GM21367 (cell line): ENCODE results near the gene MGMT.

ENCODE experiments used
- ATAC-seq: cut with Tn5 transposase; IDR thresholded peaks from one replicate; pipeline ENCODE4 v1.9.1; 2021; ENCODE audit not compliant: unreplicated experiment

The MGMT gene

DNA sequence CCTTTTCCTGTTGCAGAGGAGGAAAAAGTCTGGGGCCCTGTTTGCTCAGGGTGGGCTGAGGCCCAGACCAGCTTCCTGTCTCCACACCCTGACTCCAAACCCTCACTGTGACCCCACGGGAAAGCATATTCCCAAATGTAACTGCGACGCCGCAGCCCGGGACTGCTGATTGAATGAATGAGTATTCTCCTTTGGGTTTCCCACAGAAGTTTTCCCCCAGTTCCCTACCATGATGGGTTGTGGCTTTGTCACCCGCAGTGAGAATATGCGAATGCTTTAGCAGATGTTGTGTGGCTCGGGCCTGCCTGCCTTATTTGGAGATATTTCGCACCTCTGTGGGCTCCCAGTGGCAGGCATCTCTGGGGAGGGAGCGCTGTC lies 50.6 kb downstream of the MGMT start:
- ATAC-seq = no peak

DNA sequence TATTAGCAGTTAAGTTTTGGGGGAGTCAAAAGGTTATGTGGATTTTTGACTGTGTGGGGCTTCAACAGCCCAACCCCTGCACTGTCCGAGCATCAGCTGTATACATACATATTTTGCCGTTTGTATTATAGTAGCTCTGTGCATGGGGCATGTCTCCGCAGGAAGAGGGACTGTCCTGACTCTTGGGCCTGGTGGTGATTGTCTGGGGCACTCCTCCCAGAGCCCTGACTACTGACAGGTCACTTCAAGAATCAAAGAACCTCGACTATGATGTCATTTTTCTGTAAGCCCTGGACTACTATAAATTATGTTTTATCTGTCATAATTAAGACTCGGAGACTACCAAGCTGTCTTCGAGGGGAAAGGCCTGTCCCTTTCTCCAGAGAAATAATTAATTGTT lies 51.8 kb downstream of the MGMT start:
- no peak for ATAC-seq

- ATAC-seq = no peak
These were observed 53.5 kb downstream of the MGMT start for GRCh38 chr10:129520440-129521080.

GRCh38 chr10:129521161-129522025 lies 54.4 kb downstream of the MGMT start:
- ATAC-seq = no peak

DNA sequence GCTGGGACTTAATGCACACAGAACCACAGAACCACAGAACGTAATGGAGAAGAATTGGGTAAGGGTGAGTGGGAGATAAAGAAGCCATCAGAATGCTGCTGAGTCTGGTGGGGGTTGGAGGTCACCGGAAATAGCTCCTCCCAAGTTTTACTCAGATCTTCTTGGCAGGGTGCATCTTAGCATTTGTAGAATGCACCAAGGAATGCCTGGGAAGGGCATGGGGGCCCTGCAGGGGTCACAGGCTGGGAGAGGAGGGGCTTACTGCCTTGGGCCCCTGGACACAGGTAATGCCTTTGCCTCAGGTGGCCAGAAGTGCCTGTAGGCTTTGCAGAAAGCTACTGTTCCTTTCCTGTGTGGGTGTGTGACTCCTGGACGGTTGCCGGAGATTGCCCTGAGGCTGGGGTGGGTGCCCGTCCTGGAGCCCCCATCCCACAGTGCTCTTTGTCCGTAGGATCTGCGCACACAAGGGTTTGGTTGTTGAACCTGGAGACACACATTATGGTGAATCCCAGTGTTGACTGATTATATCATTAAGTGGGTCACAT lies 55.1 kb downstream of the MGMT start:
- no peak for ATAC-seq

GRCh38 chr10:129523031-129523722 lies 56.1 kb downstream of the MGMT start:
- no peak for ATAC-seq

DNA sequence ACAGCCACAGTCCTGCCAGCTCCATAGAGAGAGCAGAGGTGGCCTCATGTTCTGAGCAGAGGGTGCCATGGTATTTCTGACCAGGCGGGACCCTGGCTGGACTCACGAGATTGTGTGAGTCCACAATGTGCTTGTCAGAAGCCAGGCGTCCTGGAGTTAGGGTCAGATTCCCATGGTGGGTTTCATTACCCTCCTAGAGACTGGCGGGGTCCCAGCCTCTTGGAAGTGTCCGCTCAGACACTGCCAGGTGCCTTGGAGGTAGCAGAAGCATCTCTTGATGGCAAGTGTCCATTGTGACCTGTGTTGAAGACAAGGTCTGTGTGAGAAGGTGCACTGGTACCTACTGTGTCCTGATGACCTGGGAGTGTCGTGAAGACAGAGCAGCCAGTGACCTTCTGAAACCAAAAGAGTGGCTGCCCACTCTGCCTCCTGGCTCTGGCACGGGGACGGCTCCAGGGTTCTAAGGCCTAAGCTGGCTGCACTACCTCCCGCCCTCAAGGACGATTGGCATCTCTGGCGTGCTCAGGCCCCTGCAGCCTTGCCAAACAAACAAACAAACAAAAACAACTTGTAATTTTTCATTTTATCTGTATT lies 56.8 kb downstream of the MGMT start:
- no peak for ATAC-seq

DNA sequence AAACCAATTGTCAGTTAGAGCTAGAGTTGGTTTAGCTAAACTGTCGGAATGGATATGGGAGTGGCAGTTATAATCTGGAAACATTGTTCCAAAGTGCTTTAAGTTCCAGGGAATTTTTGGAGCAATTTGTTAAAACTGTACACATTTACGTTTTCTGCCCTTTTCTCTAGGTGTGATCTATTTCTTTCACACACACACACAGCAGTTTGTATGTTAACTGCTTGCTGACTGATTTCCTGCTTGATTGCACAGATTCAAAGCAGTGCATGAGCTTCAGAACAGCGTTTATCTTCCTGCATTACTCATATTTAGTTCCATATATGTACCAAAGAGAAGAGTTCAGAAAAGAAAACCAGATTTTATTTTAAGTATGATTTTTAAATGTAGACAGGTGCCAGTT lies 57.9 kb downstream of the MGMT start:
- no peak for ATAC-seq

DNA sequence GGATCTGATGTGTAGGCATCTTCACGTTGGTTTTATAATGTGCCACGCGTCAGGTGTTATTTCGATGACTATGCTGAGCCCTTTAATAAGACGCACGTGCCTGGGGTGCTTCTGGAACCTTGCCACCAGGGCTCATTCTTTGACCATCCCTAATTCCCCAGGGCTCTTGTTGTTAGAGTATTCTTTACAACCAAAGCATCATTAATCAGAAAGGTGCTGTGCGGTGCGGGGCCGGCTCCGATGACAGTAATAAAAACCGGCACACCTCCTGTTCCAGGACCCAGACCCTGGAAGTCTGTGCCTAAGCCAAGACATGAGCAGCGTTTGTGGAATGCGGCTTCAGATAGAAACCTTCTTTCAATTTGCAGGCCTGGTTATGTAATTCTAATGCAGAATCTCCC lies 58.4 kb downstream of the MGMT start:
- no peak for ATAC-seq

DNA sequence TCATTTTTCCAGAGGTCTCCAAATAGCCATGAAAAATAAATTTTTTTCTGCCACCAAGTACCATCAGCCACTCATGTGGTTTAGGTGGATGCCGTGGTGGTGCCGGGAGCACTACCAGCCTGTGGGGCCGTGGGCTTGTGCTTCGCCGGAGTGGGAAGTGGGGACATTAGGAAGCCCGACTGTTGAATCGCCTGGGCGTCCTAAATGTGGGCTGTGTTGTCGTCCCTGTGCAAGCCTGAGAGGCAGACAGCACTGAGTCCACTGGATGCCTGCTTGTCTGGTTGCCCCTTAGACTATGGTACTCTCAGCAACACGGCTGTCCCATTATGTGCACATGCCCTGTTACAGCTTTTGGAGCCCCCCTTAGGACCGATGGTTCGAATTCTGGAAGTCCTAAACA lies 59.9 kb downstream of the MGMT start:
- ATAC-seq = no peak

GRCh38 chr10:129528376-129528978 lies 61.4 kb downstream of the MGMT start:
- ATAC-seq = no peak

DNA sequence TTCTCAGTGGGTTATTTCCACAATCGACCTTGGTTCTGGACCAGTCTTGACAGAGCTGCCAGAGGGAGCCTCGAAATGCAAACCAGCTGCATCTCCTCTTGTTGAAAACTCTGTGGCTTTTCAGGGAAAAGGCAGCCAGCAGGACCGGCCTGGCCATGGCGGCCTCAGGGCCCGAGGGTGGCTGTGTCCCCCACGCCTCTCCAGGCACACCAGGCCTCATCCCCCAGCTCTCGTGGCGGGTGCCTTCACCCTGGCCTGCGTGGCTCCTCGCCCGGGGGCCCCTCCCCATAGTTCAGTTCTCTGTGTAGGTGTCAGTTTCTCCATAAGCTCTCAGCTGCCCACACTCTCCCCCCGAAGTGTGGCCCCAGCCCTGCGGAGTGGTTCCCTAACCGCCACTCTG lies 63.5 kb downstream of the MGMT start:
- ATAC-seq = no peak

DNA sequence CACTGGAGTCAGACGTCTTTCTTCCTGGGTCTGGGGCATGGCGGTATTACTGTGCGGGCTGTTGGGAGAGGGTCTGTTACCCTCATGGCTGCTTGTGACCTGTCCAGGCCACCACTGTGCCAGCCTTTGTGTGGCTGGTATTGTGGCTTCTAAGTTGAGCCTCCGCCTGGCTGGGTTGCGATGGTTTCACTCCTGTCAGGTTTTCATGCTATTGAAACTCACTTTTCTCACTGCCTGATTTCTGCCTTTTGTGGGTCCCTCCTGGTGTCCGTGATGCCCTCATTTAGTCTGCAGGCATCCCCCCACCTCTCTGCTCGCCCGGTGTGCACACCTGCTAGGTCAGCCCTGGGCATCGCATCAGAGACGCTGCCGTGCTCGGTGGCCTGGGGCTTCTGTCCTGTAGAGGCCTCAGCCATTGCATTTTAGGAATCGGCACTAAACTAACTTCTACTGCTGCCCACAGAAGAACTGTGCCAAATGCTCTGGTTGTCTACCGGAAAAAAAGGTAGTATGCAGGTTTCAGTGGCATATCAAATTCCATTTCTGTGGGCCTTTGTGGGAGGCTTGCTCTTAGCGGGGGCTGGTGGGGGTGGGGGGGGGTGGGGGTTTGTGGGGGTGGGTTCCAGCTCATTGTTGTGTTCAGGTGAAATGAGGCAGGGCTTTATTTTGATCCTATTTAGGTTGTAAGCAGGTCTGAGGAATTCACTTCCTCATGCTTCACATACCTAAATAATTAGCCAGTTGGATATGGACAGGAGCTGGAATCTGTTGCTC lies 64.3 kb downstream of the MGMT start:
- no peak for ATAC-seq

DNA sequence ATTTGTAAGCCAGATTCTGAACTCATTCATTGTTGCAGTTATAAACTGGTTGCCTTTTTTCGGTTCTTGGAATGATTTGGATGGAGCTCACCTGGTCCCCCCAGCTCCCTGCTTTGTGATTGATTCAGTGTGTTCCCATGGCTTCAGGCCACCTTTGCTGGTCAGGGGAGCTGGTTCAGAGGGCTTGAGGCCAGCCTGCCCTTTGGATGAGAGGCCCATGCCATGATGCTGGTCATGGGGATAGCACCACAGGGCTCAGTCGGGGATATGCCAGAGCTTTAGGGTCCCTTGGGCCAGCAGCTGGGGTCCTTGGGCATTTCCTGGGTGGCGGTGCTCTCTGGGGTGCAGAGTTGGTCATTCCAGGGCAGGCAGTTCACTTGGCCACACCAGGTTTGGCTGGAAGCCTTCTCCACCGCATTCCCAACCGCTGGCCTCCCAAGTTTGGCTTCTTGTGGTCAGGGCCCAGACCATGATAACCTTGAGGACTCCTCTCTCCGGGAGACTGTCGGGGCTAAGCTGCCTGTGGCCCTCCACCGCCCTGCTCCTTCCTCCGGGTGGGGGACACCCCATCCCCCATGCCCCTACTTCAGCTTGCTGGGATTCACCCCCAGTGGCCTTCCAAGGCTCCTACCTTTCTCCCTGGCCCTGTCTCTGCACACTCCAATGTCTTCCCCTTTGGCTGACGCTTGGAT lies 65.1 kb downstream of the MGMT start:
- ATAC-seq = no peak

- ATAC-seq = no peak
These were observed 65.8 kb downstream of the MGMT start for GRCh38 chr10:129532838-129533237.

GRCh38 chr10:129533281-129533680 lies 66.2 kb downstream of the MGMT start:
- no peak for ATAC-seq

DNA sequence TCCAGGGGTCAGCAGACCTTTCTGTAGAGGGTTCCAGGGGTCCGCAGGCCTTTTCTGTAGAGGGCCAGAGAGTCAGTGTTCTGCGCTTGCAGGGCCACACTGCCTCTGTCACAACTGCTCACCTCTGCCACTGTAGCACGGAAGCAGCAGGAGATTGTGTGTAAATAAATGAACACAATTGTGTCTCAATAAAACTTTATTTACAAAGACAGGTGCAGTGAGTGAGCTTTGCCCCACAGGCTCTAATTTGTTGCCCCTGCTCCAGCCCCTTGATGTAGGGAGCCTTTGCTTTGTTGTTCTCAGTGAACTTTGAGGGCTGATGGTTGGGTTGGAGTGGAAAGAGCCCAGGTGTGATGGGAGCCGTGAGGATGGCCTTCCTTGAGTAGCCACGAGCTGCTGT lies 67.8 kb downstream of the MGMT start:
- no peak for ATAC-seq

DNA sequence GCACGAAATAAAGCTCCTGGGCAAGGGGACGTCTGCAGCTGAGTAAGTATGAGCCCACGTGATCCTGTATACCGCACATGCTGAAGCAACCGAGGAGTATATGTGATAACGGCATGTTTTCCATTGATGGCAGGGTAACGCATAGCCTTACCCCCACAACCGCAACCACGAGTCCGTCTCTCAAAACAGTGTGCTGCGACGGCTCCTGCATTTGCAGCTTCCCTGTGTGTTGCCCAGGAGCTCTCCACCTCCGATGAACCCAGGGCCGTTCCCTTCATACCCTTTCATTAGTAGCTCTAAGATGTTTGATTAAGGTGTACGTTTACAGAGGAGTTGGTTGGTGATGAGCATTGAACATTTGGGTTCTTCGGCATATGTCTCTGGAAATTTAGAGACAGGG lies 69.3 kb downstream of the MGMT start:
- no peak for ATAC-seq

DNA sequence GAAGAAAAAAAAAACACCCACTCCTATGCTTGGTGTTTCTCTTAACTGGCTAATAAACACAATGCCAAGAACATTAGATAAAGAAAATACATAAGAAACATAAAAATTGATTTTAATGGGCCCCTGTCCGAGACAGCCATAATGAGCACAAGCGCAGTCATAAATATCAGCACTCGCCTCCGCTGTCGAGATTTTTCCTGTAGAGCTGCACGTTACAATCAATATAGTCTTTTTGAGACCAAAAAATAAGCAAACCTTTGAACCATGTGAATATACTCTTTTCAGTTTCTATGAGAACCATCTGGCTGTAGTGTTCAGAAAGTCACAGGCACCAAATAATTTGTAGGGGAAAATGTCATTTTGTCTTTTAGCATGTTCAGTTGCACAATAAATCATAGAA lies 70.1 kb downstream of the MGMT start:
- no peak for ATAC-seq

- no peak for ATAC-seq
These were observed 71.2 kb downstream of the MGMT start for GRCh38 chr10:129538236-129538635.
